CD4-positive, alpha-beta T cell (primary cell): ENCODE results near the gene CDHR5. TPM values are rescaled to one million over a fixed set of nuclear protein-coding genes. Genes with fewer than 3 reads are reported as not detected.
A peak's percentile ranks its signal among the peaks of the same experiment; 100 is the strongest.

Source experiments
- ATAC-seq: fragments of 200-7000 bp; cut with Tn5 transposase; one replicate; pipeline ENCODE4 v1.10.0; 2022; ENCODE audit warnings: mild to moderate bottlenecking; ENCODE audit not compliant: poor library complexity
- CTCF ChIA-PET: fragments of 350-600 bp; sonication (Branson Sonifier 250); formaldehyde crosslinking; loops from one replicate; lab custom pipeline; 2021; ENCODE audit warnings: antibody characterized with exemption, inconsistent platforms; lab: Charles Lee
- POLR2A ChIA-PET: fragments of 350-600 bp; sonication (Branson Sonifier 250); formaldehyde crosslinking; loops from one replicate; lab custom pipeline; 2021; ENCODE audit warnings: antibody characterized with exemption, inconsistent platforms; lab: Charles Lee
- DNase-seq, 14 experiments: peaks; one replicate each; pipeline ENCODE4 v3.0.0-alpha.2; 2013 to 2020; ENCODE audit warnings: mixed read lengths in 2 of 14
- H3K27ac ChIP-seq, 2 donors: one replicate each; pipeline versions ENCODE4 v1.5.1 to v1.7.0; 2013; ENCODE audit warnings: low read length in 2 of 2, low read depth in 1 of 2, mild to moderate bottlenecking in 1 of 2
- H3K27me3 ChIP-seq, 2 experiments: 1 replicate in 1 of 2; 2 replicates in 1 of 2; pipeline versions ENCODE4 v1.6.1 to v1.7.0; 2013; ENCODE audit warnings: low read length in 2 of 2, control low read depth in 1 of 2, mild to moderate bottlenecking in 1 of 2, moderate library complexity in 1 of 2; ENCODE audit not compliant: insufficient read depth in 2 of 2, control insufficient read depth in 1 of 2
- H3K36me3 ChIP-seq: one replicate; pipeline ENCODE4 v1.6.1; 2013; ENCODE audit warnings: low read length, control low read depth; ENCODE audit not compliant: insufficient read depth
- H3K4me1 ChIP-seq: one replicate; pipeline ENCODE4 v1.6.1; 2013; ENCODE audit warnings: low read length, control low read depth; ENCODE audit not compliant: insufficient read depth
- H3K4me3 ChIP-seq: one replicate; pipeline ENCODE4 v1.5.1; 2013; ENCODE audit warnings: mild to moderate bottlenecking, low read length, moderate library complexity
- H3K9me3 ChIP-seq, 2 experiments: 1 replicate in 1 of 2; 2 replicates in 1 of 2; pipeline versions ENCODE4 v1.6.1 to v1.7.0; 2013; ENCODE audit warnings: low read length in 2 of 2, mild to moderate bottlenecking in 2 of 2, control low read depth in 1 of 2, moderate library complexity in 1 of 2; ENCODE audit not compliant: control insufficient read depth in 1 of 2, insufficient read depth in 1 of 2
- H3K27ac Mint-ChIP-seq: one replicate; pipeline ENCODE4 v1.8.0; 2020; ENCODE audit warnings: mixed read lengths
- H3K27me3 Mint-ChIP-seq: one replicate; pipeline ENCODE4 v1.8.0; 2021; ENCODE audit warnings: mixed read lengths
- H3K36me3 Mint-ChIP-seq: one replicate; pipeline ENCODE4 v1.8.0; 2021; ENCODE audit warnings: low read depth, mixed read lengths
- H3K4me1 Mint-ChIP-seq: one replicate; pipeline ENCODE4 v1.8.0; 2021; ENCODE audit warnings: low read depth, mixed read lengths
- H3K4me3 Mint-ChIP-seq: one replicate; pipeline ENCODE4 v1.8.0; 2020; ENCODE audit warnings: mild to moderate bottlenecking, mixed read lengths
- H3K9me3 Mint-ChIP-seq: one replicate; pipeline ENCODE4 v1.8.0; 2020; ENCODE audit warnings: mixed read lengths
- CTCF ChIP-seq: fragments of 200-600 bp; IDR thresholded peaks from one replicate; pipeline ENCODE4 v1.8.0; 2022; ENCODE audit warnings: antibody characterized with exemption, mild to moderate bottlenecking
- intact Hi-C, 2 experiments: fragments of 100-400 bp; cut with DNase I in 1 of 2; cut with micrococcal nuclease in 1 of 2; formaldehyde crosslinking; loops; one replicate each; pipeline versions ENCODE4 v1.15.1 to v1.9.0; 2023 to 2025; cut with DNase I, micrococcal nuclease
- total RNA-seq, 174 experiments: library from RNA in 2 of 174; stranded (reverse) in 2 of 174; gene quantifications; one replicate each; pipeline ENCODE4 v1.2.3 and lab custom pipeline; 2021 to 2026

Gene CDHR5
- total RNA-seq, 2 experiments from 2014 or later, result not detected

DNA sequence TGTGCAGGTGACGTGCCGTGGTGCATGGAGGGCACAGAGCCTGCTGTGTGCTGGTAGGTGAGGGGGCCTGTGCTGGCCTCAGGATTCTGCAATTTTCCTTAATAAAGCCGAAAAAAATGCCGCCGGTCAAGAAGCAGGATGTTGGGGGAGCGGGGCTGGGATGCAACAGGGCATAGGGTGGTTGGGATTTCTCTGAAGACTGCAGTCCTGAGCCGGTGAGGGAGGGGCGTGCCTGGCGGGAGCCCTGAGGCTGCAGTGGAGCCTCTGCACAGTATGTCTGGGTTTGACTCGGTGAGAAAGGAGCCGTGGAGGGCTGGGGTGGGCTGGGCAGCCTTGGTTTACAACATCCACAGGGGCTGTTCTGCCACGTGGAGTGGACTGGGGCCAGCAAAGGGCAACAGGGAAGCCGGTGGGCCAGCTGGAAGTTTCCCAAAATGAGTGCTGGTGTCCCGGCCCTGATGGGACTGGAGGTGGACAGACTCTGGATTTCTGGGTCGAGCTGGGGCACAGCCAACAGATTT, 1.3 kb downstream of the CDHR5 start:
- Mint-ChIP-seq H3K4me3 (no peak overlapping the region), H3K4me1 (peaks cover 4% of the 10 kb centered on the region), H3K36me3 (no peaks in the 10 kb centered on the region), H3K27me3 (peaks cover 16% of the 10 kb centered on the region), H3K9me3 (no peaks in the 10 kb centered on the region), H3K27ac (no peak overlapping the region)
- TF ChIP-seq CTCF, result no peak
- Histone ChIP-seq H3K9me3 (peaks cover 0 to 18% of the 10 kb centered on the region in 2 experiments), H3K36me3 (no peaks in the 10 kb centered on the region), H3K4me1 (peaks cover 14% of the 10 kb centered on the region), H3K27me3 (peaks cover 19 to 25% of the 10 kb centered on the region in 2 experiments), H3K4me3 (no peak overlapping the region), H3K27ac (no peak overlapping the region)
- ATAC-seq, result no peak
- no peak for DNase-seq
- intact Hi-C loops, result no loop called here
- CTCF ChIA-PET, result no interaction called here
- POLR2A ChIA-PET, result no interaction called here

GRCh38 chr11:621838-622237, 2.9 kb downstream of the CDHR5 start:
- no peaks in the 10 kb centered on the region for H3K9me3 Mint-ChIP-seq
- intact Hi-C loops, result no loop called here
- Histone ChIP-seq H3K4me1 (peaks cover 10% of the 10 kb centered on the region), H3K27ac (no peak overlapping the region), H3K36me3 (no peaks in the 10 kb centered on the region), H3K27me3 (peaks cover 19% of the 10 kb centered on the region in 2 experiments), H3K9me3 (peaks cover 0 to 10% of the 10 kb centered on the region in 2 experiments), H3K4me3 (no peak overlapping the region)
- POLR2A ChIA-PET, result no interaction called here
- DNase-seq (no peak), ATAC-seq (no peak)
- H3K27ac Mint-ChIP-seq, result no peak overlapping the region
- no peaks in the 10 kb centered on the region for H3K36me3 Mint-ChIP-seq
- peaks cover 6% of the 10 kb centered on the region for H3K27me3 Mint-ChIP-seq
- CTCF ChIA-PET, result interaction anchor here (0.6 kb wide), 1 partner anchor 63 kb away, joined by 3 read pairs; no protein-coding TSS in a partner anchor
- no peak for TF ChIP-seq CTCF
- no peaks in the 10 kb centered on the region for H3K4me1 Mint-ChIP-seq
- peak overlapping the region; percentile 74 for H3K4me3 Mint-ChIP-seq

GRCh38 chr11:620935-621814, 3.6 kb downstream of the CDHR5 start:
- ATAC-seq, result no peak
- no peak for TF ChIP-seq CTCF
- Histone ChIP-seq H3K9me3 (peaks cover 0 to 4% of the 10 kb centered on the region in 2 experiments), H3K27me3 (peaks cover 14% of the 10 kb centered on the region in 2 experiments), H3K4me3 (no peak overlapping the region), H3K4me1 (peaks cover 11% of the 10 kb centered on the region), H3K27ac (no peak overlapping the region), H3K36me3 (no peaks in the 10 kb centered on the region)
- CTCF ChIA-PET, result interaction anchor here (0.6 kb wide), 1 partner anchor 64 kb away, joined by 3 read pairs; no protein-coding TSS in a partner anchor
- no peak overlapping the region for H3K4me3 Mint-ChIP-seq
- POLR2A ChIA-PET, result no interaction called here
- H3K27ac Mint-ChIP-seq, result no peak overlapping the region
- no peaks in the 10 kb centered on the region for H3K36me3 Mint-ChIP-seq
- DNase-seq, result peak in 2 of 14 experiments; percentile 29 to 32
- intact Hi-C loops, result no loop called here
- peaks cover 6% of the 10 kb centered on the region for H3K27me3 Mint-ChIP-seq
- H3K9me3 Mint-ChIP-seq, result no peaks in the 10 kb centered on the region
- H3K4me1 Mint-ChIP-seq, result no peaks in the 10 kb centered on the region
